IMR-90 (cell line): Measurements from ENCODE around the gene PARD3.

ENCODE experiments used
- CEBPB ChIP-seq: IDR thresholded peaks from 2 replicates; pipeline ENCODE4 v1.6.1; 2012; ENCODE audit warnings: low read depth, low read length, improper control_type of control experiment
- CTCF ChIP-seq: conservative IDR thresholded peaks from 2 replicates; pipeline ENCODE4 v1.5.1; 2012; ENCODE audit warnings: mild to moderate bottlenecking, low read depth, low read length, improper control_type of control experiment
- ELK1 ChIP-seq: fragments of 150-350 bp; IDR thresholded peaks from 2 replicates; pipeline ENCODE4 v1.6.1; 2016; ENCODE audit warnings: low read depth, mild to moderate bottlenecking, low read length, moderate library complexity, borderline replicate concordance
- FOS ChIP-seq: fragments of 150-350 bp; IDR thresholded peaks from 2 replicates; pipeline ENCODE4 v1.6.1; 2016; ENCODE audit warnings: low read depth, low read length
- MXI1 ChIP-seq: IDR thresholded peaks from 2 replicates; pipeline ENCODE4 v1.6.1; 2012; ENCODE audit warnings: low read depth, mild to moderate bottlenecking, low read length, moderate library complexity, borderline replicate concordance
- POLR2A ChIP-seq: IDR thresholded peaks from 2 replicates; pipeline ENCODE4 v1.6.1; 2012; ENCODE audit warnings: mild to moderate bottlenecking, low read depth, low read length
- RAD21 ChIP-seq: IDR thresholded peaks from 2 replicates; pipeline ENCODE4 v1.6.1; 2012; ENCODE audit warnings: low read length, improper control_type of control experiment
- RCOR1 ChIP-seq: IDR thresholded peaks from 2 replicates; pipeline ENCODE4 v1.6.1; 2012; ENCODE audit warnings: mild to moderate bottlenecking, low read length, improper control_type of control experiment; ENCODE audit not compliant: insufficient replicate concordance
- SMC3 ChIP-seq: fragments of 150-350 bp; IDR thresholded peaks from 2 replicates; pipeline ENCODE4 v1.6.1; 2016; ENCODE audit warnings: low read depth, mild to moderate bottlenecking, antibody characterized with exemption, low read length, moderate library complexity
- USF2 ChIP-seq: fragments of 150-350 bp; IDR thresholded peaks from 2 replicates; pipeline ENCODE4 v1.6.1; 2017; ENCODE audit warnings: mild to moderate bottlenecking, antibody characterized with exemption, low read length, low read depth

- no peak for TF ChIP-seq FOS
- no peak for TF ChIP-seq POLR2A
- TF ChIP-seq RCOR1 = no peak
- TF ChIP-seq CTCF = no peak
- no peak for TF ChIP-seq RAD21
- TF ChIP-seq MXI1 = no peak
- TF ChIP-seq SMC3 = no peak
- TF ChIP-seq USF2 = no peak
- TF ChIP-seq CEBPB = no peak
- TF ChIP-seq ELK1 = no peak
Measured at GRCh38 chr10:34479520-34480179, 335.4 kb downstream of the PARD3 start.
